Measurements from ENCODE around the gene NBPF15.
"Not testable (repeated sequence)": the region's sequence is repeated elsewhere in the genome, so short reads cannot be mapped to it uniquely, and the experiment has no call there.

GRCh38 chr1:144490394-144490793 is 28.9 kb upstream of the NBPF15 start:
- TF ChIP-seq POLR2AphosphoS5 (IDR thresholded peaks at IDR 0.05); CTCF (IDR thresholded peaks at IDR 0.05; ENCODE audit: poor library complexity, severe bottlenecking); EZH2 (IDR thresholded peaks at IDR 0.05; ENCODE audit: borderline replicate concordance, insufficient read depth, low read length, poor library complexity, severe bottlenecking): not testable (repeated sequence)
